OCI-LY7 (cell line): Measurements from ENCODE around the gene MRTFB.

ENCODE experiments used
- CTCF ChIP-seq: fragments of 200-600 bp; sonication (generic); conservative IDR thresholded peaks from 2 replicates; pipeline ENCODE4 v1.5.1; 2014; ENCODE audit warnings: mild to moderate bottlenecking, antibody characterized with exemption, low read length, moderate library complexity, mixed read lengths
- EZH2phosphoT487 ChIP-seq: fragments of 200-600 bp; sonication (generic); IDR thresholded peaks from 2 replicates; pipeline ENCODE4 v1.6.1; 2018; ENCODE audit warnings: low read depth, borderline replicate concordance, mild to moderate bottlenecking, mixed run types, antibody characterized with exemption, low read length, moderate library complexity, mixed read lengths

- no peak for TF ChIP-seq CTCF
- TF ChIP-seq EZH2phosphoT487, result no peak
These were observed 154.3 kb downstream of the MRTFB start for GRCh38 chr16:14225457-14225856.
